Epithelial cell of proximal tubule (primary cell): ENCODE results near the gene GRID1. TPM values are rescaled to one million over a fixed set of nuclear protein-coding genes. Genes with fewer than 3 reads are reported as not detected.
"Not testable (repeated sequence)": the region's sequence is repeated elsewhere in the genome, so short reads cannot be mapped to it uniquely, and the experiment has no call there.

Experiments used
- DNase-seq: peaks from one replicate; pipeline ENCODE4 v3.0.0-alpha.2; 2011; ENCODE audit warnings: low read depth
- H3K4me3 ChIP-seq: 2 replicates; pipeline ENCODE4 v1.5.1; 2011; ENCODE audit warnings: low read depth, mild to moderate bottlenecking, low read length
- CTCF ChIP-seq: conservative IDR thresholded peaks from 2 replicates; pipeline ENCODE4 v1.5.1; 2012; ENCODE audit warnings: low read depth, mild to moderate bottlenecking, low read length
- total RNA-seq: library from RNA; depleted of rRNA; stranded (reverse); fragments of >200 nt; gene quantifications from 2 replicates; pipeline ENCODE4 v1.2.3, GENCODE V29; 2015

GRID1 gene
- total RNA-seq, 1 donor from 2014 or later = 0.52 TPM

- no peak for TF ChIP-seq CTCF
- DNase-seq = no peak
- H3K4me3 ChIP-seq = no peak overlapping the region
Measured at GRCh38 chr10:86247073-86247472, 119.5 kb downstream of the GRID1 start.

- no peak for TF ChIP-seq CTCF
- no peak for DNase-seq
- H3K4me3 ChIP-seq = no peak overlapping the region
Measured at GRCh38 chr10:86246279-86246940, 120.2 kb downstream of the GRID1 start.

- DNase-seq = no peak
- no peak overlapping the region for H3K4me3 ChIP-seq
- no peak for TF ChIP-seq CTCF
Measured at GRCh38 chr10:86245015-86245394, 121.6 kb downstream of the GRID1 start.

- DNase-seq = no peak
- no peak overlapping the region for H3K4me3 ChIP-seq
- TF ChIP-seq CTCF = no peak
Measured at GRCh38 chr10:86244297-86245014, 122.1 kb downstream of the GRID1 start.

- no peak for DNase-seq
- no peak for TF ChIP-seq CTCF
- no peak overlapping the region for H3K4me3 ChIP-seq
Measured at GRCh38 chr10:86243651-86244155, 122.9 kb downstream of the GRID1 start.

- no peak for DNase-seq
- H3K4me3 ChIP-seq = no peak overlapping the region
- TF ChIP-seq CTCF = no peak
Measured at GRCh38 chr10:86242761-86243160, 123.8 kb downstream of the GRID1 start.

GRCh38 chr10:86238089-86238488 lies 128.5 kb downstream of the GRID1 start:
- H3K4me3 ChIP-seq, DNase-seq: not testable (repeated sequence)
